Measurements from ENCODE around the gene PSTPIP1.
"Not testable (repeated sequence)": the region's sequence is repeated elsewhere in the genome, so short reads cannot be mapped to it uniquely, and the experiment has no call there.

Gene PSTPIP1

GRCh38 chr15:76961268-76962011 lies 33.5 kb upstream of the PSTPIP1 start:
- peak; percentile 16 for TF ChIP-seq CTCF (IDR thresholded peaks at IDR 0.05; ENCODE audit: low read depth, low read length)
- no peak for DNase-seq (ENCODE audit: low read depth, low spot score)
- in situ Hi-C loops (cut with HindIII; ENCODE audit: low sequenced_read_pairs): no loop called here
- H3K4me3 ChIP-seq (ENCODE audit: low read depth, low read length): no peak overlapping the region

- H3K4me3 ChIP-seq (ENCODE audit: low read depth, low read length): no peak overlapping the region
- in situ Hi-C loops (cut with HindIII; ENCODE audit: low sequenced_read_pairs): no loop called here
- DNase-seq (ENCODE audit: low read depth, low spot score): no peak
- TF ChIP-seq CTCF (IDR thresholded peaks at IDR 0.05; ENCODE audit: low read depth, low read length): no peak
Observed at GRCh38 chr15:76962337-76963013, 32.5 kb upstream of the PSTPIP1 start.

- DNase-seq (ENCODE audit: low read depth, low spot score): no peak
- in situ Hi-C loops (cut with HindIII; ENCODE audit: low sequenced_read_pairs): no loop called here
- H3K4me3 ChIP-seq (ENCODE audit: low read depth, low read length): no peak overlapping the region
- no peak for TF ChIP-seq CTCF (IDR thresholded peaks at IDR 0.05; ENCODE audit: low read depth, low read length)
Observed at GRCh38 chr15:76963596-76963995, 31.3 kb upstream of the PSTPIP1 start.

- no peak overlapping the region for H3K4me3 ChIP-seq (ENCODE audit: low read depth, low read length)
- TF ChIP-seq CTCF (IDR thresholded peaks at IDR 0.05; ENCODE audit: low read depth, low read length): no peak
- no peak for DNase-seq (ENCODE audit: low read depth, low spot score)
- in situ Hi-C loops (cut with HindIII; ENCODE audit: low sequenced_read_pairs): no loop called here
Observed at GRCh38 chr15:76964157-76964556, 30.8 kb upstream of the PSTPIP1 start.

- DNase-seq (ENCODE audit: low read depth, low spot score); H3K4me3 ChIP-seq (ENCODE audit: low read depth, low read length); in situ Hi-C loops (cut with HindIII; ENCODE audit: low sequenced_read_pairs): not testable (repeated sequence)
Observed at GRCh38 chr15:76966051-76966450, 28.9 kb upstream of the PSTPIP1 start.

- TF ChIP-seq CTCF (IDR thresholded peaks at IDR 0.05; ENCODE audit: low read depth, low read length): no peak
- in situ Hi-C loops (cut with HindIII; ENCODE audit: low sequenced_read_pairs): no loop called here
- no peak for DNase-seq (ENCODE audit: low read depth, low spot score)
- H3K4me3 ChIP-seq (ENCODE audit: low read depth, low read length): no peak overlapping the region
Observed at GRCh38 chr15:76967067-76967466, 27.9 kb upstream of the PSTPIP1 start.

- in situ Hi-C loops (cut with HindIII; ENCODE audit: low sequenced_read_pairs): no loop called here
- DNase-seq (ENCODE audit: low read depth, low spot score): no peak
- no peak overlapping the region for H3K4me3 ChIP-seq (ENCODE audit: low read depth, low read length)
- TF ChIP-seq CTCF (IDR thresholded peaks at IDR 0.05; ENCODE audit: low read depth, low read length): no peak
Observed at GRCh38 chr15:76968306-76968705, 26.6 kb upstream of the PSTPIP1 start.

All from astrocyte of the spinal cord (primary cell).